Subcutaneous abdominal adipose tissue (tissue), 5 donors: ENCODE measurements around the gene WNT9B.

Experiments used
- H3K27ac ChIP-seq: one replicate; pipeline ENCODE4 v1.7.0; 2013; ENCODE audit warnings: low read depth, mild to moderate bottlenecking, inconsistent platforms, low read length, moderate library complexity
- H3K27me3 ChIP-seq, 5 donors: one replicate each; pipeline ENCODE4 v1.7.0; 2013; ENCODE audit warnings: low read length in 5 of 5, inconsistent platforms in 1 of 5; ENCODE audit not compliant: control insufficient read depth in 5 of 5, insufficient read depth in 4 of 5
- H3K36me3 ChIP-seq, 5 donors: one replicate each; pipeline ENCODE4 v1.7.0; 2013; ENCODE audit warnings: low read length in 5 of 5; ENCODE audit not compliant: control insufficient read depth in 5 of 5, insufficient read depth in 5 of 5
- H3K4me1 ChIP-seq, 5 donors: one replicate each; pipeline ENCODE4 v1.7.0; 2013; ENCODE audit warnings: low read length in 5 of 5, mild to moderate bottlenecking in 3 of 5, moderate library complexity in 1 of 5; ENCODE audit not compliant: control insufficient read depth in 5 of 5, insufficient read depth in 5 of 5
- H3K4me3 ChIP-seq, 5 donors: one replicate each; pipeline ENCODE4 v1.7.0; 2013; ENCODE audit warnings: low read length in 5 of 5, low read depth in 1 of 5
- H3K9ac ChIP-seq, 5 donors: one replicate each; pipeline ENCODE4 v1.7.0; 2013; ENCODE audit warnings: low read length in 5 of 5, mild to moderate bottlenecking in 4 of 5, moderate library complexity in 3 of 5
- H3K9me3 ChIP-seq, 5 donors: one replicate each; pipeline ENCODE4 v1.7.0; 2013; ENCODE audit warnings: low read length in 5 of 5; ENCODE audit not compliant: control insufficient read depth in 5 of 5
- donor health status: healthy.
- donor health status: healthy.
- donor health status: healthy.
- donor health status: healthy.
- donor health status: healthy.

The WNT9B gene

GRCh38 chr17:46931596-46931995 lies 80.2 kb downstream of the WNT9B start:
- no peaks in the 10 kb centered on the region for H3K27me3 ChIP-seq
- H3K9ac ChIP-seq: no peak overlapping the region
- no peak overlapping the region for H3K27ac ChIP-seq
- H3K4me1 ChIP-seq: peaks cover 0 to 14% (median 7%) of the 10 kb centered on the region in 5 donors
- no peak overlapping the region for H3K4me3 ChIP-seq
- H3K9me3 ChIP-seq: no peaks in the 10 kb centered on the region
- H3K36me3 ChIP-seq: peaks cover 24 to 79% (median 70%) of the 10 kb centered on the region in 5 donors

- Histone ChIP-seq H3K9me3 (no peaks in the 10 kb centered on the region), H3K9ac (peak overlapping the region in 1 of 5 donors; percentile 3), H3K27ac (no peak overlapping the region), H3K4me3 (no peak overlapping the region), H3K27me3 (no peaks in the 10 kb centered on the region), H3K36me3 (peaks cover 28 to 99% (median 95%) of the 10 kb centered on the region in 5 donors), H3K4me1 (peaks cover 0 to 3% (median 0%) of the 10 kb centered on the region in 5 donors)
Measured at GRCh38 chr17:46935658-46936266, 84.4 kb downstream of the WNT9B start.
